H1 (cell line): ENCODE measurements around the gene PTTG2. TPM values are rescaled to one million over a fixed set of nuclear protein-coding genes. Genes with fewer than 3 reads are reported as not detected.

Experiments
- CTCF ChIA-PET: fragments of 300-600 bp; sonication (Branson Sonifier 250); formaldehyde crosslinking; loops from one replicate; lab custom pipeline; 2021; ENCODE audit not compliant: partially characterized antibody; lab: Charles Lee
- POLR2A ChIA-PET: fragments of 300-600 bp; sonication (Branson Sonifier 250); formaldehyde crosslinking; loops from one replicate; lab custom pipeline; 2021; ENCODE audit warnings: inconsistent platforms; ENCODE audit not compliant: partially characterized antibody; lab: Charles Lee
- DNase-seq, 2 experiments: peaks; one replicate each; pipeline versions ENCODE4 v3.0.0 to v3.0.0-alpha.2; 2010 to 2022; ENCODE audit warnings: low spot score in 2 of 2, low read depth in 1 of 2, mixed read lengths in 1 of 2
- FAIRE-seq: peaks from 2 replicates; lab custom pipeline; 2011; peaks lifted over from hg19 to GRCh38; lab: Jason Lieb, UNC
- H2AFZ ChIP-seq: 2 replicates; pipeline ENCODE4 v1.8.1; 2012; ENCODE audit warnings: low read length, inconsistent platforms
- H2AK5ac ChIP-seq: 2 replicates; pipeline ENCODE4 v1.6.1; 2013; ENCODE audit warnings: low read depth, low read length
- H2BK120ac ChIP-seq: replicated peaks from 2 replicates; pipeline ENCODE3; 2013; ENCODE audit warnings: low read depth, low read length, inconsistent platforms
- H2BK12ac ChIP-seq: 2 replicates; pipeline ENCODE4 v1.6.1; 2013; ENCODE audit warnings: low read depth, low read length
- H2BK15ac ChIP-seq: 2 replicates; pipeline ENCODE4 v1.6.1; 2013; ENCODE audit warnings: low read length
- H2BK20ac ChIP-seq: 2 replicates; pipeline ENCODE4 v1.6.1; 2013; ENCODE audit warnings: low read length
- H2BK5ac ChIP-seq: 2 replicates; pipeline ENCODE4 v1.6.1; 2013; ENCODE audit warnings: low read depth, low read length
- H3K14ac ChIP-seq: 2 replicates; pipeline ENCODE4 v1.6.1; 2013; ENCODE audit warnings: inconsistent platforms; ENCODE audit not compliant: insufficient read length
- H3K18ac ChIP-seq: 2 replicates; pipeline ENCODE4 v1.6.1; 2013; ENCODE audit warnings: low read length; ENCODE audit errors: extremely low read depth
- H3K23ac ChIP-seq: 2 replicates; pipeline ENCODE4 v1.6.1; 2013; ENCODE audit warnings: inconsistent platforms; ENCODE audit not compliant: insufficient read length
- H3K23me2 ChIP-seq: 2 replicates; pipeline ENCODE4 v1.6.1; 2013; ENCODE audit warnings: low read depth, low read length
- H3K27ac ChIP-seq: 2 replicates; pipeline ENCODE4 v1.6.1; 2011; ENCODE audit warnings: low read depth, low read length, inconsistent platforms
- H3K27me3 ChIP-seq, 4 experiments: replicated peaks in 1 of 4; 1 replicate in 1 of 4; 2 replicates in 3 of 4; pipeline versions ENCODE4 v1.6.1 to v1.8.1; 2011 to 2013; ENCODE audit warnings: low read length in 3 of 4, mild to moderate bottlenecking in 3 of 4, inconsistent platforms in 2 of 4, mixed read lengths in 2 of 4, moderate library complexity in 1 of 4; ENCODE audit not compliant: control insufficient read depth in 3 of 4, insufficient read depth in 3 of 4; ENCODE audit errors: extremely low read depth in 1 of 4
- H3K36me3 ChIP-seq, 4 experiments: 2 replicates each; pipeline versions ENCODE4 v1.6.1 to v1.8.1; 2011 to 2013; ENCODE audit warnings: mild to moderate bottlenecking in 4 of 4, low read length in 3 of 4, moderate library complexity in 2 of 4, control low read depth in 1 of 4, inconsistent platforms in 1 of 4; ENCODE audit not compliant: insufficient read depth in 4 of 4, control insufficient read depth in 2 of 4
- H3K4ac ChIP-seq: replicated peaks from 2 replicates; pipeline ENCODE3; 2013; ENCODE audit warnings: low read length, low read depth, mixed read lengths, inconsistent platforms; ENCODE audit not compliant: insufficient read length
- H3K4me1 ChIP-seq, 4 experiments: replicated peaks in 1 of 4; 1 replicate in 1 of 4; 2 replicates in 3 of 4; pipeline versions ENCODE4 v1.6.1 to v1.8.1; 2011 to 2013; ENCODE audit warnings: low read length in 3 of 4, inconsistent platforms in 2 of 4, mixed read lengths in 1 of 4; ENCODE audit not compliant: insufficient read depth in 4 of 4, control insufficient read depth in 3 of 4
- H3K4me2 ChIP-seq, 2 experiments: 2 replicates each; pipeline versions ENCODE4 v1.6.1 to v1.8.1; 2011 to 2013; ENCODE audit warnings: low read depth in 2 of 2, low read length in 2 of 2, control low read depth in 1 of 2, inconsistent platforms in 1 of 2, mild to moderate bottlenecking in 1 of 2; ENCODE audit not compliant: insufficient read depth in 1 of 2
- H3K4me3 ChIP-seq, 4 experiments: fragments of 200-600, 300-600 bp in 1 of 4; sonication (generic), shearing (Covaris generic), sonication (Bioruptor Twin) in 1 of 4; 2 replicates each; pipeline versions ENCODE4 v1.5.1 to v1.8.1; 2011 to 2016; ENCODE audit warnings: low read length in 4 of 4, low read depth in 3 of 4, control low read depth in 2 of 4, inconsistent platforms in 2 of 4, mild to moderate bottlenecking in 2 of 4, mixed read lengths in 1 of 4, moderate library complexity in 1 of 4; ENCODE audit not compliant: insufficient read depth in 2 of 4; ENCODE audit errors: extremely low read depth in 1 of 4
- H3K56ac ChIP-seq: replicated peaks from 2 replicates; pipeline ENCODE3; 2013; ENCODE audit warnings: low read depth, mild to moderate bottlenecking, mixed read lengths, low read length, inconsistent platforms; ENCODE audit not compliant: insufficient read length
- H3K79me1 ChIP-seq: 2 replicates; pipeline ENCODE4 v1.6.1; 2013; ENCODE audit warnings: low read depth, low read length, control low read depth
- H3K79me2 ChIP-seq, 2 experiments: 2 replicates each; pipeline versions ENCODE4 v1.6.1 to v1.8.1; 2012 to 2013; ENCODE audit warnings: low read length in 2 of 2, mild to moderate bottlenecking in 2 of 2, inconsistent platforms in 1 of 2; ENCODE audit not compliant: insufficient read depth in 2 of 2, control insufficient read depth in 1 of 2
- H3K9ac ChIP-seq, 4 experiments: replicated peaks in 1 of 4; 1 replicate in 1 of 4; 2 replicates in 3 of 4; pipeline versions ENCODE4 v1.6.1 to v1.8.1; 2011 to 2013; ENCODE audit warnings: low read depth in 3 of 4, low read length in 3 of 4, control low read depth in 2 of 4, mild to moderate bottlenecking in 2 of 4, moderate library complexity in 2 of 4, inconsistent platforms in 1 of 4; ENCODE audit errors: extremely low read depth in 1 of 4
- H3K9me3 ChIP-seq, 2 experiments: 2 replicates each; pipeline versions ENCODE4 v1.6.1 to v1.8.1; 2012 to 2013; ENCODE audit warnings: mild to moderate bottlenecking in 2 of 2, moderate library complexity in 2 of 2, control low read depth in 1 of 2, inconsistent platforms in 1 of 2, low read depth in 1 of 2, low read length in 1 of 2, mixed read lengths in 1 of 2; ENCODE audit not compliant: insufficient read depth in 2 of 2
- H4K20me1 ChIP-seq, 2 experiments: replicated peaks in 1 of 2; 2 replicates each; pipeline versions ENCODE3 to v1.8.1; 2011 to 2013; ENCODE audit warnings: inconsistent platforms in 2 of 2, low read length in 2 of 2, mild to moderate bottlenecking in 1 of 2; ENCODE audit not compliant: insufficient read depth in 2 of 2, control insufficient read depth in 1 of 2
- H4K5ac ChIP-seq: 2 replicates; pipeline ENCODE4 v1.6.1; 2013; ENCODE audit warnings: low read length, low read depth, mixed read lengths, inconsistent platforms; ENCODE audit not compliant: insufficient read length
- H4K8ac ChIP-seq: 2 replicates; pipeline ENCODE4 v1.8.0; 2013; ENCODE audit warnings: mild to moderate bottlenecking, moderate library complexity, low read length, inconsistent platforms; ENCODE audit not compliant: insufficient read depth; ENCODE audit errors: extremely low read depth
- H4K91ac ChIP-seq: replicated peaks from 2 replicates; pipeline ENCODE3; 2013; ENCODE audit warnings: low read length, mixed read lengths, inconsistent platforms; ENCODE audit not compliant: insufficient read length
- JUND ChIP-seq: IDR thresholded peaks from 2 replicates; pipeline ENCODE4 v1.6.1; 2011; ENCODE audit warnings: mild to moderate bottlenecking, improper control_type of control experiment, low read length
- RNF2 ChIP-seq: fragments of 200-900, 300-1000 bp; sonication (generic); IDR thresholded peaks from 2 replicates; pipeline ENCODE4 v1.7.1; 2016; ENCODE audit warnings: borderline replicate concordance, low read depth, mild to moderate bottlenecking, antibody characterized with exemption, low read length; ENCODE audit not compliant: poor library complexity, severe bottlenecking; ENCODE audit errors: missing control alignments
- SRF ChIP-seq: IDR thresholded peaks from 2 replicates; pipeline ENCODE4 v1.6.1; 2011; ENCODE audit warnings: mild to moderate bottlenecking, low read depth, low read length, moderate library complexity
- TEAD4 ChIP-seq: IDR thresholded peaks from 2 replicates; pipeline ENCODE4 v1.6.1; 2012; ENCODE audit warnings: low read depth, low read length, inconsistent platforms, mixed read lengths
- WGBS, 2 experiments: shearing (Covaris generic) in 1 of 2; methylation state at CpG; one replicate each; pipeline versions ENCODE4 v1.1.6 to v1.1.7; 2013 to 2015; ENCODE audit warnings: low lambda C conversion rate in 2 of 2, mixed read lengths in 2 of 2, inconsistent platforms in 1 of 2, low coverage in 1 of 2, missing lambda C conversion rate in 1 of 2; ENCODE audit not compliant: insufficient replicate concordance in 2 of 2, insufficient coverage in 1 of 2, insufficient read length in 1 of 2; ENCODE audit errors: extremely low coverage in 1 of 2, missing lambda C conversion rate in 1 of 2; 5-methylcytosine and 5-hydroxymethylcytosine counted together
- polyA plus RNA-seq, 7 experiments: library from polyadenylated mRNA; depleted of rRNA in 3 of 7; stranded (reverse) in 5 of 7; unstranded in 2 of 7; fragments of >200 nt in 5 of 7; fragments of 200-250 nt in 2 of 7; gene quantifications; 1 replicate in 5 of 7; 2 replicates in 1 of 7; 4 replicates in 1 of 7; pipeline versions ENCODE4 v1.2.1 to v1.2.3, GENCODE V29; 2011 to 2013; ENCODE audit warnings: missing spikeins in 2 of 7, mixed read lengths in 2 of 7
- total RNA-seq: library from RNA; stranded (reverse); fragmentation: NEBNext Ultra II Directional; extraction: Animal tissue kit (Norgen Biotek cat#: 25700); gene quantifications from 2 replicates; pipeline ENCODE4 v1.2.1, GENCODE V29; 2021

PTTG2 gene
- total and polyA plus RNA-seq, 2 of the 8 experiments (the other 6 are each of a cell fraction or from before 2014, with no cell fraction given), result not detected

- H3K56ac ChIP-seq, result no peak overlapping the region
- H4K5ac ChIP-seq, result no peak overlapping the region
- no peak overlapping the region for H3K14ac ChIP-seq
- 0 out of 2 replicates have a peak overlapping the region, but pooled peaks have one; percentile 5 for H2BK15ac ChIP-seq
- no peak overlapping the region for H2BK120ac ChIP-seq
- H3K4me1 ChIP-seq, result peaks cover 19 to 42% (median 34%) of the 10 kb centered on the region in 4 experiments
- no peaks in the 10 kb centered on the region for H3K27me3 ChIP-seq
- peak overlapping the region; percentile 79 for H2BK5ac ChIP-seq
- H3K4ac ChIP-seq, result no peak overlapping the region
- no peak overlapping the region for H2AFZ ChIP-seq
- no peak overlapping the region for H4K91ac ChIP-seq
- 85% methylated on average over 8 of the region's 8 CpGs; no CpG with 5 or more reads in 1 of the 2 experiments for WGBS, 2 experiments
- ChIA-PET POLR2A (interaction anchor here (1.0 kb wide), 1 partner anchor 15 kb away, joined by 3 read pairs; no protein-coding TSS in a partner anchor), CTCF (interaction anchor here (0.9 to 1.2 kb wide), 3 partner anchors 9 to 22 kb away, joined by 3 read pairs; no protein-coding TSS in a partner anchor)
- H3K9ac ChIP-seq, result no peak overlapping the region
- FAIRE-seq (no peak), DNase-seq (peak in 1 of 2 experiments; percentile 45)
- TF ChIP-seq TEAD4, result peak; percentile 84
- TF ChIP-seq RNF2, result no peak
- no peak for TF ChIP-seq JUND
- TF ChIP-seq SRF, result peak; percentile 5; the same call in 1 of the 2 replicates
- H3K79me1 ChIP-seq, result peaks cover 5% of the 10 kb centered on the region
- no peak overlapping the region for H4K8ac ChIP-seq
- H2BK12ac ChIP-seq, result peak overlapping the region; percentile 82; the same call in 1 of the 2 replicates
- H3K27ac ChIP-seq, result 0 out of 2 replicates have a peak overlapping the region, but pooled peaks have one; percentile 7
- no peaks in the 10 kb centered on the region for H3K36me3 ChIP-seq
- H3K9me3 ChIP-seq, result no peaks in the 10 kb centered on the region
- 0 out of 2 replicates have a peak overlapping the region, but pooled peaks have one; percentile 3 for H3K18ac ChIP-seq
- peaks cover 0 to 65% of the 10 kb centered on the region in 2 experiments; a peak in 2 of 4 replicates for H3K79me2 ChIP-seq
- no peak overlapping the region for H3K4me3 ChIP-seq
- no peak overlapping the region for H3K23ac ChIP-seq
- no peaks in the 10 kb centered on the region for H4K20me1 ChIP-seq
- peak overlapping the region; percentile 87; the same call in 1 of the 2 replicates for H2AK5ac ChIP-seq
- no peak overlapping the region for H2BK20ac ChIP-seq
- no peak overlapping the region; a peak in 1 of 4 replicates for H3K4me2 ChIP-seq
- H3K23me2 ChIP-seq, result no peaks in the 10 kb centered on the region
These were observed 31.6 kb downstream of the PTTG2 start for GRCh38 chr4:37991623-37992410.
